Panc1 (cell line): Measurements from ENCODE around the gene NR6A1. TPM values are rescaled to one million over a fixed set of nuclear protein-coding genes. Genes with fewer than 3 reads are reported as not detected.

Experiments
- ATAC-seq: fragments of 200-7000 bp; cut with Tn5 transposase; 2 replicates; pipeline ENCODE4 v1.9.1; 2020; ENCODE audit warnings: mild to moderate bottlenecking, moderate library complexity
- BruUV-seq: library from RNA; stranded (reverse); fragments of 400-500 nt; replicated peaks from 2 replicates; lab custom pipeline; 2021; lab: Mats Ljungman, UMichigan
- CTCF ChIA-PET: fragments of 300-600 bp; sonication (Branson Sonifier 250); formaldehyde crosslinking; loops from one replicate; lab custom pipeline; 2022; ENCODE audit warnings: antibody characterized with exemption; lab: Charles Lee
- POLR2A ChIA-PET: fragments of 300-600 bp; sonication (Branson Sonifier 250); formaldehyde crosslinking; loops from one replicate; lab custom pipeline; 2022; ENCODE audit warnings: antibody characterized with exemption; lab: Charles Lee
- DNase-seq: peaks from one replicate; pipeline ENCODE4 v3.0.0-alpha.2; 2010; ENCODE audit warnings: low read depth, low spot score
- H3K27ac ChIP-seq: 2 replicates; pipeline ENCODE4 v1.5.1; 2011; ENCODE audit warnings: mild to moderate bottlenecking, low read length, inconsistent platforms
- H3K27me3 ChIP-seq: fragments of 200-500 bp; sonication (Bioruptor generic); 2 replicates; pipeline ENCODE4 v1.6.0; 2014; ENCODE audit warnings: low read length, inconsistent platforms; ENCODE audit not compliant: control insufficient read depth, insufficient read depth
- H3K36me3 ChIP-seq: fragments of 200-500 bp; sonication (Bioruptor generic); 2 replicates; pipeline ENCODE4 v1.5.1; 2014; ENCODE audit warnings: inconsistent platforms, mild to moderate bottlenecking, low read length, moderate library complexity; ENCODE audit not compliant: control insufficient read depth, insufficient read depth
- H3K4me1 ChIP-seq: 2 replicates; pipeline ENCODE4 v1.5.1; 2011; ENCODE audit warnings: inconsistent platforms, mild to moderate bottlenecking, low read length, moderate library complexity; ENCODE audit not compliant: control insufficient read depth, insufficient read depth
- H3K4me3 ChIP-seq, 2 experiments: 2 replicates each; pipeline ENCODE4 v1.5.1; 2011 to 2012; ENCODE audit warnings: low read depth in 2 of 2, low read length in 2 of 2, mild to moderate bottlenecking in 2 of 2, inconsistent platforms in 1 of 2, moderate library complexity in 1 of 2
- H3K9me3 ChIP-seq: fragments of 200-500 bp; sonication (Bioruptor generic); 2 replicates; pipeline ENCODE4 v1.5.1; 2014; ENCODE audit warnings: low read depth, mild to moderate bottlenecking, inconsistent platforms, low read length, moderate library complexity; ENCODE audit not compliant: control insufficient read depth, insufficient read depth
- POLR2AphosphoS5 ChIP-seq: IDR thresholded peaks from 2 replicates; pipeline ENCODE4 v1.6.1; 2012; ENCODE audit warnings: mild to moderate bottlenecking, low read depth, low read length, moderate library complexity
- SIN3A ChIP-seq: IDR thresholded peaks from 2 replicates; pipeline ENCODE4 v1.6.1; 2012; ENCODE audit warnings: low read depth, mild to moderate bottlenecking, low read length, moderate library complexity, borderline replicate concordance; ENCODE audit not compliant: insufficient read depth
- TCF7L2 ChIP-seq: IDR thresholded peaks from 2 replicates; pipeline ENCODE4 v1.6.1; 2011; ENCODE audit warnings: mild to moderate bottlenecking, low read depth, low read length, inconsistent platforms
- in situ Hi-C: cut with HindIII; loops from 2 replicates; pipeline ENCODE4 v1.10.0; 2016; ENCODE audit warnings: low sequenced_read_pairs, low pct_unique_long_range_greater_than_20kb
- intact Hi-C: fragments of 100-400 bp; cut with micrococcal nuclease; formaldehyde crosslinking; loops from one replicate; pipeline ENCODE4 v1.10.0; 2022; ENCODE audit not compliant: unreplicated experiment
- total RNA-seq: library from RNA; stranded (reverse); gene quantifications from one replicate; pipeline ENCODE4 v1.2.1, GENCODE V29; 2021; ENCODE audit not compliant: unreplicated experiment
- TF ChIP-seq, protein P1 (sequence below), 2 experiments: IDR thresholded peaks; 2 replicates each; pipeline ENCODE4 v1.6.1; 2011 to 2012; ENCODE audit warnings: low read depth in 2 of 2, control low read depth in 1 of 2, low read length in 1 of 2, mild to moderate bottlenecking in 1 of 2, moderate library complexity in 1 of 2; ENCODE audit not compliant: insufficient read depth in 1 of 2
- TF ChIP-seq, protein P2 (sequence below): fragments of 450-650 bp; IDR thresholded peaks from 2 replicates; pipeline ENCODE4 v1.5.1; 2017; ENCODE audit warnings: mild to moderate bottlenecking

Gene NR6A1
- total RNA-seq, 1 experiment from 2014 or later: 7.6 TPM

DNA sequence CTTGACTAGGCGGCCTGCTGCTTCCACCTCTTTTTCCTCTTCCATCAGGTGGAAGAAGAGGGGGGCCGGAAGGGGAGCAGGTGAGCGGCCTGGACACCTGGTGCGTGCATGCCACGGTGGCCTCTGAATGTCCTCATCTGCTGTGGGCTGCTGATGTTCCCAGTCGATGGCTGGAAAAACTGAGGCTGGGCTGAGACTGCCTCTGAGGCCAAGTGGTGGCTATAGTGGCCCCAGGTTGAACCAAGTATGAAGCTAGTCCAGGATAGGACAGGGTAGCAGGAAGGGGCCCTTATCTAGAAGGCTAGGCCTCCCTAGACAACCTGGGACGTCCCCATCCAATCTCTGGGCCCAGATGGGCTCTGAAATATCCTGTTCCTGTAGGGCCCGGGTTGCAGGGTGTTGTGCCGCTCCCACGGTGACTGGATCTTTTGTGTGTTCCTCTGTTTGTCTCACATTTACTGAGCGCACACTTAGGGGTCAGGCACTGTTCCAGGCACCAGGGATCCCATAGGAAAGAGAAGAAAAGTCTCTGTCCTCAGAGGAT, 263.2 kb downstream of the NR6A1 start:
- no TSS peak for BruUV-seq
- in situ Hi-C loops: no loop called here
- Histone ChIP-seq H3K36me3 (no peaks in the 10 kb centered on the region; the same call in 1 of the 2 replicates), H3K4me3 (no peak overlapping the region), H3K27me3 (no peaks in the 10 kb centered on the region; the same call in 1 of the 2 replicates), H3K9me3 (no peaks in the 10 kb centered on the region), H3K4me1 (peaks cover 4% of the 10 kb centered on the region; the same call in 1 of the 2 replicates), H3K27ac (no peak overlapping the region)
- DNase-seq: no peak
- ChIA-PET POLR2A (no interaction called here), CTCF (no interaction called here)
- no peak for ATAC-seq
- intact Hi-C loops: no loop called here
- TF ChIP-seq TCF7L2 (no peak), POLR2AphosphoS5 (no peak), SIN3A (no peak)
- TF ChIP-seq, protein P1, sequence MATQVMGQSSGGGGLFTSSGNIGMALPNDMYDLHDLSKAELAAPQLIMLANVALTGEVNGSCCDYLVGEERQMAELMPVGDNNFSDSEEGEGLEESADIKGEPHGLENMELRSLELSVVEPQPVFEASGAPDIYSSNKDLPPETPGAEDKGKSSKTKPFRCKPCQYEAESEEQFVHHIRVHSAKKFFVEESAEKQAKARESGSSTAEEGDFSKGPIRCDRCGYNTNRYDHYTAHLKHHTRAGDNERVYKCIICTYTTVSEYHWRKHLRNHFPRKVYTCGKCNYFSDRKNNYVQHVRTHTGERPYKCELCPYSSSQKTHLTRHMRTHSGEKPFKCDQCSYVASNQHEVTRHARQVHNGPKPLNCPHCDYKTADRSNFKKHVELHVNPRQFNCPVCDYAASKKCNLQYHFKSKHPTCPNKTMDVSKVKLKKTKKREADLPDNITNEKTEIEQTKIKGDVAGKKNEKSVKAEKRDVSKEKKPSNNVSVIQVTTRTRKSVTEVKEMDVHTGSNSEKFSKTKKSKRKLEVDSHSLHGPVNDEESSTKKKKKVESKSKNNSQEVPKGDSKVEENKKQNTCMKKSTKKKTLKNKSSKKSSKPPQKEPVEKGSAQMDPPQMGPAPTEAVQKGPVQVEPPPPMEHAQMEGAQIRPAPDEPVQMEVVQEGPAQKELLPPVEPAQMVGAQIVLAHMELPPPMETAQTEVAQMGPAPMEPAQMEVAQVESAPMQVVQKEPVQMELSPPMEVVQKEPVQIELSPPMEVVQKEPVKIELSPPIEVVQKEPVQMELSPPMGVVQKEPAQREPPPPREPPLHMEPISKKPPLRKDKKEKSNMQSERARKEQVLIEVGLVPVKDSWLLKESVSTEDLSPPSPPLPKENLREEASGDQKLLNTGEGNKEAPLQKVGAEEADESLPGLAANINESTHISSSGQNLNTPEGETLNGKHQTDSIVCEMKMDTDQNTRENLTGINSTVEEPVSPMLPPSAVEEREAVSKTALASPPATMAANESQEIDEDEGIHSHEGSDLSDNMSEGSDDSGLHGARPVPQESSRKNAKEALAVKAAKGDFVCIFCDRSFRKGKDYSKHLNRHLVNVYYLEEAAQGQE (IDR thresholded peaks at IDR 0.05; ENCODE audit: insufficient read depth in 1 of 2, low read depth in 2 of 2, low read length in 1 of 2): no peak
- TF ChIP-seq, protein P2, sequence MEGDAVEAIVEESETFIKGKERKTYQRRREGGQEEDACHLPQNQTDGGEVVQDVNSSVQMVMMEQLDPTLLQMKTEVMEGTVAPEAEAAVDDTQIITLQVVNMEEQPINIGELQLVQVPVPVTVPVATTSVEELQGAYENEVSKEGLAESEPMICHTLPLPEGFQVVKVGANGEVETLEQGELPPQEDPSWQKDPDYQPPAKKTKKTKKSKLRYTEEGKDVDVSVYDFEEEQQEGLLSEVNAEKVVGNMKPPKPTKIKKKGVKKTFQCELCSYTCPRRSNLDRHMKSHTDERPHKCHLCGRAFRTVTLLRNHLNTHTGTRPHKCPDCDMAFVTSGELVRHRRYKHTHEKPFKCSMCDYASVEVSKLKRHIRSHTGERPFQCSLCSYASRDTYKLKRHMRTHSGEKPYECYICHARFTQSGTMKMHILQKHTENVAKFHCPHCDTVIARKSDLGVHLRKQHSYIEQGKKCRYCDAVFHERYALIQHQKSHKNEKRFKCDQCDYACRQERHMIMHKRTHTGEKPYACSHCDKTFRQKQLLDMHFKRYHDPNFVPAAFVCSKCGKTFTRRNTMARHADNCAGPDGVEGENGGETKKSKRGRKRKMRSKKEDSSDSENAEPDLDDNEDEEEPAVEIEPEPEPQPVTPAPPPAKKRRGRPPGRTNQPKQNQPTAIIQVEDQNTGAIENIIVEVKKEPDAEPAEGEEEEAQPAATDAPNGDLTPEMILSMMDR: no peak

DNA sequence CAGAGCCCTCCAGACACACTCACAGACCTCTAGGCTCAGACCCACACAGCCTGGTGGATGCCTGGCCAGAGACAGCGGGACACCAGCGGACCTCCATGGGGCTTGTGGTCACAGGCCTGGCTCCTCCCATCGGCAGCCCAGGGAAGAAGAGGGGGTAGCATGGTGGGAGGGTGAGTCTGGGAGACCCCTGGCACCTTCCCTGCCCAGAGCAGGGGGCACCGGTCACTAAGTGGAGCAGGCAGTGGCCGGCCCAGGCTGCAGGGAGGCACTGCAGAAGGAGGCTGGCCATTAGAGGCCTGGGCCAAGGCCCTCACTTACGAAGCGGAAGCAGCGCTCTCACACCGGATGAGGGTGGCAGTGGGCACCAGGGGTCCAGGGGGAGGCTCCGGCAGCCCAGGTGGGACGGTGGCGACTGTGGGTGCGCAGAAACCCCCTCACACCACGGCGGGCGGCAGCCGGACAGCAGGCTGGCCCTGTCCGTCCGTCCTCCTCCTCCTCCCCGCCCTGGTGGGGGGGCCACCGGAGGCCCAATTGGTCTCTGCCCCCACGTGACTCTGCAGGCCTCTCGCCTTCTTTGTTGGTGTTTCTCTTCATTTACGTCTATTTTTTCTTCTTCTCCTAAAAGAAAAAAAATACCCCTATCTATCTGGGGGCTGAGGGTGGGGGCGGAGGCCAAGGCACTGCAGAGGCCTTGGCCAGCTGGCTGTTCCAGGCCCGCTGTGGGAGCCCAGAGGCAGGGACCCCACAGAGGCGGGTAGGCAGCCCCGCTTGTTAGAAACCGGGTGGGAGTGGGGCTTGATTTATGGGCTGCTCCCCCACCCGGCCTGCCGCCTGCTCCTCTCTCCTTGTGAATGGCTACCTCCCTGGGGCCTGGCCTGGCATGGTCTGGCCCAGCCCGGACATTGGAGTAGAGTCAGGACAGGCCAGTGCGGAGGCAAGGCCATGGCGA, 263.9 kb downstream of the NR6A1 start, which contains the start of gene NR5A1:
TSS of gene NR5A1 (minus strand) at position 469 of the 949 bp plus-strand sequence. CDS start 4,004 bp downstream, outside the sequence.
- intact Hi-C loops: no loop called here
- Histone ChIP-seq H3K4me3 (no peak within 1 kb of the TSS), H3K27me3 (no peaks in the 10 kb centered on the region; the same call in 1 of the 2 replicates), H3K4me1 (peaks cover 4% of the 10 kb centered on the region; the same call in 1 of the 2 replicates), H3K36me3 (no peaks in the 10 kb centered on the region; the same call in 1 of the 2 replicates), H3K27ac (no peak within 1 kb of the TSS), H3K9me3 (no peaks in the 10 kb centered on the region)
- in situ Hi-C loops: no loop called here
- BruUV-seq: no TSS peak
- POLR2A ChIA-PET: no interaction called here
- CTCF ChIA-PET: no interaction called here
- DNase-seq (no peak), ATAC-seq (no peak)
- TF ChIP-seq TCF7L2 (no peak), POLR2AphosphoS5 (no peak)
- TF ChIP-seq, protein P2: no peak
